Astrocyte (in vitro differentiated cells and primary cell): ENCODE measurements around the gene PIGN.

Experiments
- EZH2 ChIP-seq: IDR thresholded peaks from 2 replicates; pipeline ENCODE4 v1.6.1; 2012; ENCODE audit warnings: mild to moderate bottlenecking, low read length, inconsistent platforms; ENCODE audit not compliant: insufficient read depth
- TF ChIP-seq, protein P1 (sequence below): IDR thresholded peaks from 2 replicates; pipeline ENCODE4 v1.5.1; 2011; ENCODE audit warnings: low read depth, mild to moderate bottlenecking, inconsistent platforms, low read length, moderate library complexity; ENCODE audit not compliant: insufficient read depth

DNA sequence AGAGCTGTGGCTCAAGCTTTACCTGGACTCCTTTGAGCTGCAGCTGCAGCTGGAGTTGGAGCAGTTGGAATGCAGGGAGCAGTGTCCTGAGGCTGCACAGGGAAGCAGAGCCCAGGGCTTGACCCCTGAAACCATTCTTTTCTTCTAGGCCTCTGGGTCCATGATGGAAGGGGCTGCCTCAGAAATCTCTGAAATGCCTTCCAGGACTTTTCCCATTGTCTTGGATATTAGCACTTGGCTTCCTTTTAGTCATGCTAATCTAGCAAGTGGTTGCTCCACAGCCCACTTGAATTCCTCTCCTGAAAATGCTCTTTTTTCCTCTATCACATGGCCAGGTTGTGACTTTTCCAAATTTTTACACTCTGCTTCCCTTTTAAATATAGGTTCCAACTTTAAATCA, 185.5 kb downstream of the PIGN start:
- TF ChIP-seq, protein P1, sequence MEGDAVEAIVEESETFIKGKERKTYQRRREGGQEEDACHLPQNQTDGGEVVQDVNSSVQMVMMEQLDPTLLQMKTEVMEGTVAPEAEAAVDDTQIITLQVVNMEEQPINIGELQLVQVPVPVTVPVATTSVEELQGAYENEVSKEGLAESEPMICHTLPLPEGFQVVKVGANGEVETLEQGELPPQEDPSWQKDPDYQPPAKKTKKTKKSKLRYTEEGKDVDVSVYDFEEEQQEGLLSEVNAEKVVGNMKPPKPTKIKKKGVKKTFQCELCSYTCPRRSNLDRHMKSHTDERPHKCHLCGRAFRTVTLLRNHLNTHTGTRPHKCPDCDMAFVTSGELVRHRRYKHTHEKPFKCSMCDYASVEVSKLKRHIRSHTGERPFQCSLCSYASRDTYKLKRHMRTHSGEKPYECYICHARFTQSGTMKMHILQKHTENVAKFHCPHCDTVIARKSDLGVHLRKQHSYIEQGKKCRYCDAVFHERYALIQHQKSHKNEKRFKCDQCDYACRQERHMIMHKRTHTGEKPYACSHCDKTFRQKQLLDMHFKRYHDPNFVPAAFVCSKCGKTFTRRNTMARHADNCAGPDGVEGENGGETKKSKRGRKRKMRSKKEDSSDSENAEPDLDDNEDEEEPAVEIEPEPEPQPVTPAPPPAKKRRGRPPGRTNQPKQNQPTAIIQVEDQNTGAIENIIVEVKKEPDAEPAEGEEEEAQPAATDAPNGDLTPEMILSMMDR = no peak
- no peak for TF ChIP-seq EZH2
